GM18498 (cell line): ENCODE results near the gene HNRNPA3.
"Not testable (repeated sequence)": the region's sequence is repeated elsewhere in the genome, so short reads cannot be mapped to it uniquely, and the experiment has no call there.

Source experiments
- ATAC-seq: cut with Tn5 transposase; IDR thresholded peaks from one replicate; pipeline ENCODE4 v1.9.1; 2021; ENCODE audit warnings: mild to moderate bottlenecking, moderate library complexity; ENCODE audit not compliant: unreplicated experiment

Gene HNRNPA3

GRCh38 chr2:177232098-177232704 is 19.6 kb downstream of the HNRNPA3 start:
- no peak for ATAC-seq

- ATAC-seq = no peak
These were observed 21.7 kb downstream of the HNRNPA3 start for GRCh38 chr2:177234267-177234666.

- ATAC-seq = no peak
These were observed 23.4 kb downstream of the HNRNPA3 start for GRCh38 chr2:177235855-177236437.

DNA sequence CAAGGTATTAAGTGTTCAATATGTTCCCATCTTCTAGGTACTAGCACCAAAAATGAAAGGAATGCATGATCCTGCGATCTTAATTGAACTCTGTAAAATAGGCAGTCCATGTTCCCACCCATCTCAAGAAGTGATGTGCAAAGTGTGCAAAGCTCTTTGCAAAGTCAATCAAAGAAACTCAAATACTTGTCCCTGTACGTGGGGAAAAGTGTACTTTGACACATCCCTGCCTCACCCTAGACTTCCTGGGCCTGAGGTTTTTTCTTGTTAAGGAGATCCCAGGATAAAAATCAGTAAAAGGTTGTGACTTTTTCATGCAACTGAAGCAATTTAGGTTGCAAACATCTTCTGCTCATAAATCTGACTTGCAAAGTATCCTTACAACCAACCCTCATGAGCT is 25.3 kb downstream of the HNRNPA3 start:
- no peak for ATAC-seq

GRCh38 chr2:177239053-177239452 is 26.5 kb downstream of the HNRNPA3 start:
- no peak for ATAC-seq

DNA sequence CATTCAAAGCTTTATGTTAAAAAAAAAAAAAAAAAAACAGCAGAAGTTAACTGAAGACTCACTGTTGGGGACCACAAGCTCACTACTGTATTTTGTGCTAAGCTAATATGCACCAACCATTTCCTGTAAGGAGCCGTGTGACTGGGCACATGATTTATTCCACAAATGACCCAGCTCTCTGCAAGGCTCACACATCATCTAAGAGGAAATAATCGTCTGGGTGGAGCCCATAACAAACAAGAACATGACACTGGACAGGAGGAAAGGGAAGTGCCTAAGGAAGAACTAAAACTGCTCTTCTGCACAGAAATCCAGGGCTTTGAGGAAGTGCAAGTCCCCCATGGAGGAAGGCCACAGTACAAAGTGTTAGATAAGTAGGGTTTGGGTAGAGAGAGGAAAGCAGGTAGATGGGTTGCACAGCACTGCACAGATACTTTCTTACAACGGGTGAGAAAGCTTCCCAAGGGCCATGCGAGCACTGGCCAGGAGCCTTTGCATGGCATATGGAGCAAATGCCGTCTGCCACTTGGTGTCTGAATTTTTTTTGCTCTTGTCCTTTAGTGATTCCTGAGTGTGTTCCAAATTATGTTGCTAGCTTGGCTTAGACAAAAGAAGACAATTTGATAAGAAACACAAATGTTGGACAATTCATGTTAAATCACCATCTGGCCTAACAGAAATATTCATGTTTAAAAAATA is 27.5 kb downstream of the HNRNPA3 start:
- ATAC-seq = peak; percentile 86

- no peak for ATAC-seq
These were observed 29.1 kb downstream of the HNRNPA3 start for GRCh38 chr2:177241711-177242120.

- no peak for ATAC-seq
These were observed 29.8 kb downstream of the HNRNPA3 start for GRCh38 chr2:177242121-177242987.

- no peak for ATAC-seq
These were observed 30.5 kb downstream of the HNRNPA3 start for GRCh38 chr2:177243073-177243472.

DNA sequence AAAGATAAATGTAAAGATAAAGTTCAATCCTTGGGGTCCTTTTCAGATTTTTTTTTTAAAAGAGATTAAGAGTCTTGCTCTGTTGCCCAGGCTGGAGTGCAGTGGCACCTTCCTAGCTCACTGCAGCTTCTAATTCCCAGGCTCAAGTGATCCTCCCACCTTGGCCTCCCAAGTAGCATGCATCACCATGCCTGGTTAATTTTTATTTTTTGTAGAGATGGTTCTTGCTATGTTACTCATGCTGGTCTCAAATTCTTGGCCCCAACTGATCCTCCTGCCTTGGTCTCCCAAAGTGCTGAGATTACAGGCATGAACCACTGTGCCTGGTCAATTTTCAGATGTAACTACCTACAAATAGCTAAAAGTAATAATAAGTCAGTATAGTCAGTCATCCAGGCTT is 30.9 kb downstream of the HNRNPA3 start:
- ATAC-seq = no peak

GRCh38 chr2:177244244-177244771 is 31.7 kb downstream of the HNRNPA3 start:
- ATAC-seq = no peak

- no peak for ATAC-seq
These were observed 32.4 kb downstream of the HNRNPA3 start for GRCh38 chr2:177245010-177245422.

- ATAC-seq = no peak
These were observed 33.4 kb downstream of the HNRNPA3 start for GRCh38 chr2:177246000-177246399.

DNA sequence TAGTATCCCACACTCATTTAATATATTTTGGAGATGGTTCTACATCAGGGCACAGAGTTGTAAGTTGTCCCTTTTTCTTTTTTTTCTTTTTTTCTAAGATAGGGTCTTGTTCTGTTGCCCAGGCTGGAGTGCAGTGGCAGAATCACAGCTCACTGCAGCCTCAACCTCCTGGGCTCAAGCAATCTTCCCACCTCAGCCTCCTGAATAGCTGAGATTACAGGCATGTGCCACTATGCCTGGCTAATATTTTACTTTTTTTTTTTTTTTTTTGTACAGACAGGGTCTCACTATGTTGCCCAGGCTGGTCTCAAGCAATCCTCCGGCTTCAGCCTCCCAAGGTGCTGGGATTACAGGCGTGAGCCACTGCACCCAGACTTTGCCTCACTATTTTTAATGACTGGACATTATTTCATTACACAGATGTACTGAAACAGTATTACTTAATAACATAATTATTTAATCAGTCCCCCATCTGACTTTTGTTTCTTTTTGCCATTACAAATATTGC is 34.0 kb downstream of the HNRNPA3 start:
- not testable (repeated sequence) for ATAC-seq

DNA sequence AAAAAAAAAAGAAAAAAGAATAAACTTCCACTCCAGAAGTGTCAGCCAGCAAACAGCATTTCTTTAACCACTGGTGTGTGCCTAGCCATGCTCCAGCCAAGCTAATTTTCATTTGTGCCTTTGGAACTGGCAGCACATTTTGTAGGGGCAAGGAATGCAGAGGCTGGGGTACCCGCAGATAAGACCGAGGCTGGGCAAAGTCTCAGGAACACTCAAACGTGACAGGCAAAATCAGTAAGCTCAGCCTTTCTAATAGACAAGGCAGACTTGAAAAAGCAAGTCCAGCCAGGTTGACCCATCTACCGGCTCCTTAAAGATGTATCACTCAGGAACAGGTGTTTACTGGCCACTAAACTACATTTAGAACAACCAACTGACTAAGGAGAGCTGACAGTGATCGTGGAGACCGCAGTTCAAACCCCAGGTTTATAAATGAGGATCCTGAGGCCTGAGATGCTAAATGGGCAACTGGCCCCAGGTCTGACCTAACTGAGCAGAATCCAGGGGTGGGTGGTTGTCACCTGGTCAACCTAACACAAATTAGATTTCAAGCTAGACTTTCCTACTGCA is 35.2 kb downstream of the HNRNPA3 start:
- ATAC-seq = no peak

GRCh38 chr2:177249038-177249437 is 36.4 kb downstream of the HNRNPA3 start:
- no peak for ATAC-seq

DNA sequence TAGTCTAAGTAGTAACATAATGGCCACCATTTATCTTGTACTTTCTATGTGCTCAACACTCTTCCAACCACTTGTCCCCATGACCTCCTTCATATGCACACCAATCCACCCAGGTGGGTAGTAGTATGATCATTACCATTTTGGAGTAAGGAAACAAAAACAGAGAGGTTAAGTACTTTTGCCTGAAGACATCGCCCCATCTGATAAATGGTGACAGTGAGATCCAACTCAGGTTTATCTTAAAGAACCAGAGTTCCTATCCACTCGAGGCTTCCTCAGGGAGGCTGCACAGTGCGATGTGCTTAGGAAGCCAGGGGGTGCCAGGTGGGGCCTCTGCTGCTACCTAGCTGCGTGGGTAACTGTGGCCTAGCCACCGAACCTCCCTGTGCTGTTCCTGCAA is 37.9 kb downstream of the HNRNPA3 start:
- no peak for ATAC-seq

DNA sequence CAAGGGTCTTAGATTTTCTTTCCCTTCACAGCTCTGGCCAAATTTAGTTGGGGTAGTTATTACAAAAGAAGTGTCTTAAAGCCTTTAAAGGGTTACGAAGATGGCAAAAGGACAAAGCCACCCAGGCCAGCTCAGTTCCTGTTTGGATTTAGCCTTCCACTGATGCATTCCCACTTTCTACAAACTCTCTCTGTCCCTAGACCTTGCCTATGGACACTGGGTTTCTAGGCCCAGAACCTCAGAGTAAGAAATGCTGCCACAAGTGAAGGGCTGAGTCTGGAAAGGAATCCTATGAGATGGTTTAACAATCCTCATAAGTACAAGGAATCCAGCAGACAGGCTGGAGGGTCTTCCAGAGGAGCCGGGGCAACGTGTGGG is 38.6 kb downstream of the HNRNPA3 start:
- ATAC-seq = no peak

- no peak for ATAC-seq
These were observed 40.4 kb downstream of the HNRNPA3 start for GRCh38 chr2:177252808-177253531.

GRCh38 chr2:177253704-177254103 is 41.1 kb downstream of the HNRNPA3 start:
- no peak for ATAC-seq
